NCI-H2196 treated with DMSO at 0.1 percent for 48 hours (cell line): Measurements from ENCODE around the gene MYO5A.
"Not testable (repeated sequence)": the region's sequence is repeated elsewhere in the genome, so short reads cannot be mapped to it uniquely, and the experiment has no call there.

Source experiments
- DNase-seq: peaks from one replicate; lab custom pipeline; 2025; ENCODE audit not compliant: unreplicated experiment; lab: John Stamatoyannopoulos, UW

MYO5A gene

GRCh38 chr15:52466134-52466701, 62.5 kb downstream of the MYO5A start:
- no peak for DNase-seq

- DNase-seq: no peak
Measured at GRCh38 chr15:52464478-52464877, 64.2 kb downstream of the MYO5A start.

- DNase-seq: no peak
Measured at GRCh38 chr15:52464040-52464439, 64.6 kb downstream of the MYO5A start.

- DNase-seq: no peak
Measured at GRCh38 chr15:52463638-52464037, 65.0 kb downstream of the MYO5A start.

GRCh38 chr15:52462806-52463360, 65.8 kb downstream of the MYO5A start:
- DNase-seq: no peak

- not testable (repeated sequence) for DNase-seq
Measured at GRCh38 chr15:52459701-52460100, 69.0 kb downstream of the MYO5A start.

GRCh38 chr15:52459265-52459664, 69.4 kb downstream of the MYO5A start:
- not testable (repeated sequence) for DNase-seq

GRCh38 chr15:52448011-52448890, 80.4 kb downstream of the MYO5A start:
- no peak for DNase-seq

- no peak for DNase-seq
Measured at GRCh38 chr15:52445954-52446353, 82.7 kb downstream of the MYO5A start.

- DNase-seq: no peak
Measured at GRCh38 chr15:52445553-52445952, 83.1 kb downstream of the MYO5A start.

GRCh38 chr15:52443205-52443604, 85.5 kb downstream of the MYO5A start:
- DNase-seq: not testable (repeated sequence)

- no peak for DNase-seq
Measured at GRCh38 chr15:52441841-52442240, 86.8 kb downstream of the MYO5A start.

- no peak for DNase-seq
Measured at GRCh38 chr15:52440946-52441345, 87.7 kb downstream of the MYO5A start.

- DNase-seq: no peak
Measured at GRCh38 chr15:52440414-52440813, 88.3 kb downstream of the MYO5A start.

- no peak for DNase-seq
Measured at GRCh38 chr15:52439470-52439869, 89.2 kb downstream of the MYO5A start.

GRCh38 chr15:52439042-52439441, 89.6 kb downstream of the MYO5A start:
- not testable (repeated sequence) for DNase-seq

GRCh38 chr15:52438047-52438446, 90.6 kb downstream of the MYO5A start:
- no peak for DNase-seq

- no peak for DNase-seq
Measured at GRCh38 chr15:52437646-52438045, 91.0 kb downstream of the MYO5A start.

GRCh38 chr15:52436981-52437380, 91.7 kb downstream of the MYO5A start:
- DNase-seq: no peak

- no peak for DNase-seq
Measured at GRCh38 chr15:52434885-52435284, 93.8 kb downstream of the MYO5A start.

- DNase-seq: no peak
Measured at GRCh38 chr15:52428297-52428696, 100.4 kb downstream of the MYO5A start.

GRCh38 chr15:52427804-52428203, 100.9 kb downstream of the MYO5A start:
- DNase-seq: no peak
